Transverse colon (tissue), 4 donors: ENCODE results near the gene COPB2. TPM values are rescaled to one million over a fixed set of nuclear protein-coding genes. Genes with fewer than 3 reads are reported as not detected.

Source experiments
- DNase-seq: peaks from one replicate; pipeline ENCODE4 v3.0.0-alpha.2; 2019
- H3K27ac ChIP-seq, 4 donors: fragments of 200-600 bp; sonication (generic); 2 replicates each; pipeline ENCODE4 v1.5.1; 2016 to 2018; ENCODE audit warnings: inconsistent platforms in 4 of 4
- H3K27me3 ChIP-seq: fragments of 200-600 bp; sonication (generic); 2 replicates; pipeline ENCODE4 v1.5.1; 2017; ENCODE audit warnings: inconsistent platforms
- H3K36me3 ChIP-seq, 4 donors: fragments of 200-600 bp; sonication (generic); 2 replicates each; pipeline ENCODE4 v1.5.1; 2017 to 2019; ENCODE audit warnings: inconsistent platforms in 4 of 4
- H3K4me1 ChIP-seq, 4 donors: fragments of 200-600 bp; sonication (generic); 2 replicates each; pipeline ENCODE4 v1.5.1; 2017 to 2020; ENCODE audit warnings: inconsistent platforms in 4 of 4
- H3K4me3 ChIP-seq, 4 donors: fragments of 200-600 bp; sonication (generic); 1 replicate in 1 of 4; 2 replicates in 3 of 4; pipeline versions ENCODE4 v1.5.1 to v1.6.1; 2017 to 2019; ENCODE audit warnings: inconsistent platforms in 4 of 4
- H3K9me3 ChIP-seq, 2 donors: fragments of 200-600 bp; sonication (generic); 2 replicates each; pipeline ENCODE4 v1.5.1; 2017 to 2019; ENCODE audit warnings: inconsistent platforms in 2 of 2
- CTCF ChIP-seq, 5 experiments: fragments of 200-600 bp in 3 of 5; fragments of 450-650 bp in 2 of 5; sonication (generic) in 3 of 5; IDR thresholded peaks; 1 replicate in 2 of 5; 2 replicates in 3 of 5; pipeline ENCODE4 v1.5.1; 2016 to 2017; ENCODE audit warnings: antibody characterized with exemption in 5 of 5, inconsistent platforms in 3 of 5, mild to moderate bottlenecking in 2 of 5, moderate library complexity in 1 of 5
- EP300 ChIP-seq: sonication (generic); formaldehyde crosslinking; IDR thresholded peaks from one replicate; pipeline ENCODE4 v1.6.1; 2017; ENCODE audit warnings: antibody characterized with exemption, low read depth
- POLR2A ChIP-seq: fragments of 450-650 bp; IDR thresholded peaks from one replicate; pipeline ENCODE4 v1.6.1; 2016; ENCODE audit warnings: antibody characterized with exemption, mild to moderate bottlenecking, moderate library complexity
- POLR2AphosphoS5 ChIP-seq, 3 donors: sonication (generic); formaldehyde crosslinking; IDR thresholded peaks; one replicate each; pipeline ENCODE4 v1.6.1; 2016; ENCODE audit warnings: antibody characterized with exemption in 3 of 3
- WGBS, 2 donors: methylation state at CpG; one replicate each; pipeline ENCODE4 v1.1.5; 2018; ENCODE audit warnings: low coverage in 1 of 2; 5-methylcytosine and 5-hydroxymethylcytosine counted together
- in situ Hi-C, 4 donors: fragments of 200-750 bp; cut with MboI; loops; one replicate each; pipeline versions ENCODE4 v1.15.0 to v1.15.1; 2017; ENCODE audit warnings: low sequenced_read_pairs in 3 of 4, low pct_ligation_motif_present in 1 of 4, low pct_unique_long_range_greater_than_20kb in 1 of 4
- intact Hi-C: fragments of 100-400 bp; cut with DNase I; formaldehyde crosslinking; loops from one replicate; pipeline ENCODE4 v1.15.1; 2023; ENCODE audit warnings: low total_unique reads
- total RNA-seq, 4 donors: library from RNA; depleted of rRNA; stranded (reverse); fragments of >200 nt; gene quantifications; one replicate each; pipeline ENCODE4 v1.1.0, GENCODE V29; 2016

Gene COPB2
- total RNA-seq, 4 donors from 2014 or later, result 38.9 to 86.3 (median 56.3) TPM

- H3K27ac ChIP-seq, result no peak overlapping the region
- DNase-seq, result no peak
- WGBS, 2 donors, result 95 to 100% methylated on average over 1 of the region's 1 CpG
Observed at GRCh38 chr3:139421460-139421859, 32.0 kb upstream of the COPB2 start.

GRCh38 chr3:139421040-139421439 is 31.6 kb upstream of the COPB2 start:
- no peaks in the 10 kb centered on the region for H3K27me3 ChIP-seq
- no peak overlapping the region for H3K27ac ChIP-seq
- peaks cover 7% of the 10 kb centered on the region in 2 donors for H3K9me3 ChIP-seq
- H3K4me1 ChIP-seq, result peaks cover 0 to 6% (median 0%) of the 10 kb centered on the region in 4 donors
- DNase-seq, result no peak
- H3K36me3 ChIP-seq, result peaks cover 0 to 7% (median 0%) of the 10 kb centered on the region in 4 donors
- no peak overlapping the region for H3K4me3 ChIP-seq
- 61 to 70% methylated on average over 1 of the region's 1 CpG for WGBS, 2 donors
- intact Hi-C loops (no loop called here), in situ Hi-C loops (loop anchor here in 3 of 4 donors (10.0 kb wide), 3 partner anchors 134 to 514 kb away; partner anchors contain the start of gene CLSTN2 (in 1 of the 3))
- TF ChIP-seq POLR2AphosphoS5 (IDR thresholded peaks at IDR 0.05) (no peak), POLR2A (no peak), EP300 (no peak), CTCF (IDR thresholded peaks at IDR 0.05) (no peak)

More at GRCh38 chr3:139421460-139421859, 32.0 kb upstream of the COPB2 start:
- in situ Hi-C loops, result loop anchor here in 3 of 4 donors (10.0 kb wide), 3 partner anchors 133 to 513 kb away; partner anchors contain the start of gene CLSTN2 (in 1 of the 3)
- Histone ChIP-seq H3K27me3 (no peaks in the 10 kb centered on the region), H3K4me1 (peaks cover 0 to 6% (median 0%) of the 10 kb centered on the region in 4 donors), H3K36me3 (peaks cover 0 to 7% (median 0%) of the 10 kb centered on the region in 4 donors), H3K4me3 (no peak overlapping the region), H3K9me3 (peaks cover 2 to 7% of the 10 kb centered on the region in 2 donors)
- intact Hi-C loops, result no loop called here
- TF ChIP-seq POLR2A (no peak), CTCF (IDR thresholded peaks at IDR 0.05) (no peak), POLR2AphosphoS5 (IDR thresholded peaks at IDR 0.05) (no peak), EP300 (no peak)

- no peak overlapping the region for H3K27ac ChIP-seq
- H3K27me3 ChIP-seq, result no peaks in the 10 kb centered on the region
- H3K9me3 ChIP-seq, result peaks cover 12 to 15% of the 10 kb centered on the region in 2 donors
- 90% methylated on average over 2 of the region's 2 CpGs; no CpG with 5 or more reads in 1 of the 2 donors for WGBS, 2 donors
- intact Hi-C loops, result no loop called here
- H3K4me1 ChIP-seq, result peaks cover 0 to 3% (median 0%) of the 10 kb centered on the region in 4 donors
- H3K36me3 ChIP-seq, result peaks cover 0 to 7% (median 0%) of the 10 kb centered on the region in 4 donors
- in situ Hi-C loops, result no loop called here
- no peak overlapping the region for H3K4me3 ChIP-seq
- DNase-seq, result no peak
- TF ChIP-seq CTCF (IDR thresholded peaks at IDR 0.05) (no peak), EP300 (no peak), POLR2A (no peak), POLR2AphosphoS5 (IDR thresholded peaks at IDR 0.05) (no peak)
Observed at GRCh38 chr3:139418144-139418543, 28.7 kb upstream of the COPB2 start.

GRCh38 chr3:139416275-139416674 is 26.8 kb upstream of the COPB2 start:
- in situ Hi-C loops, result no loop called here
- intact Hi-C loops, result no loop called here
- no peaks in the 10 kb centered on the region for H3K4me1 ChIP-seq
- H3K27ac ChIP-seq, result no peak overlapping the region
- DNase-seq, result no peak
- no peak overlapping the region for H3K4me3 ChIP-seq
- H3K27me3 ChIP-seq, result no peaks in the 10 kb centered on the region
- no peak for TF ChIP-seq EP300
- TF ChIP-seq POLR2A, result no peak
- TF ChIP-seq POLR2AphosphoS5 (IDR thresholded peaks at IDR 0.05), result no peak
- 90 to 92% methylated on average over 1 of the region's 1 CpG for WGBS, 2 donors
- peaks cover 23 to 27% of the 10 kb centered on the region in 2 donors for H3K9me3 ChIP-seq
- peaks cover 0 to 7% (median 0%) of the 10 kb centered on the region in 4 donors for H3K36me3 ChIP-seq
